Dendritic cell treated with granulocyte-macrophage colony-stimulating factor and Interleukin-4, amounts not matched to agents 40 ng/mL and 50 ng/mL, for 4 days (primary cell): Measurements from ENCODE around the gene AGBL4.

Source experiments
- H3K27ac Mint-ChIP-seq: one replicate; pipeline ENCODE4 v1.8.0; 2022; ENCODE audit warnings: mild to moderate bottlenecking, mixed read lengths
- H3K27me3 Mint-ChIP-seq: one replicate; pipeline ENCODE4 v1.8.0; 2022; ENCODE audit warnings: mild to moderate bottlenecking, mixed read lengths
- H3K36me3 Mint-ChIP-seq: one replicate; pipeline ENCODE4 v1.8.0; 2022; ENCODE audit warnings: low read depth, mixed read lengths
- H3K4me1 Mint-ChIP-seq: one replicate; pipeline ENCODE4 v1.8.0; 2022; ENCODE audit warnings: low read depth, mixed read lengths
- H3K4me3 Mint-ChIP-seq: one replicate; pipeline ENCODE4 v1.8.0; 2022; ENCODE audit warnings: mild to moderate bottlenecking, moderate library complexity, mixed read lengths
- H3K9me3 Mint-ChIP-seq: one replicate; pipeline ENCODE4 v1.8.0; 2022; ENCODE audit warnings: mixed read lengths
- intact Hi-C: fragments of 100-400 bp; cut with micrococcal nuclease; formaldehyde crosslinking; loops from one replicate; pipeline ENCODE4 v1.15.0; 2022

AGBL4 gene

GRCh38 chr1:48568501-48568900 is 1455.3 kb downstream of the AGBL4 start:
- Mint-ChIP-seq H3K9me3 (no peaks in the 10 kb centered on the region), H3K27ac (no peak overlapping the region), H3K36me3 (no peaks in the 10 kb centered on the region), H3K27me3 (peaks cover 8% of the 10 kb centered on the region), H3K4me1 (peaks cover 36% of the 10 kb centered on the region), H3K4me3 (no peak overlapping the region)
- intact Hi-C loops = no loop called here

- intact Hi-C loops = no loop called here
- Mint-ChIP-seq H3K4me1 (peaks cover 40% of the 10 kb centered on the region), H3K9me3 (no peaks in the 10 kb centered on the region), H3K27ac (no peak overlapping the region), H3K27me3 (peaks cover 2% of the 10 kb centered on the region), H3K4me3 (no peak overlapping the region), H3K36me3 (no peaks in the 10 kb centered on the region)
Observed at GRCh38 chr1:48566492-48566891, 1457.3 kb downstream of the AGBL4 start.

GRCh38 chr1:48563021-48563420 is 1460.7 kb downstream of the AGBL4 start:
- Mint-ChIP-seq H3K36me3 (no peaks in the 10 kb centered on the region), H3K4me1 (peaks cover 32% of the 10 kb centered on the region), H3K27me3 (peaks cover 13% of the 10 kb centered on the region), H3K27ac (peak overlapping the region; percentile 78), H3K9me3 (no peaks in the 10 kb centered on the region), H3K4me3 (no peak overlapping the region)
- intact Hi-C loops = no loop called here

- Mint-ChIP-seq H3K36me3 (no peaks in the 10 kb centered on the region), H3K9me3 (no peaks in the 10 kb centered on the region), H3K4me3 (no peak overlapping the region), H3K27ac (no peak overlapping the region), H3K27me3 (peaks cover 13% of the 10 kb centered on the region), H3K4me1 (peaks cover 32% of the 10 kb centered on the region)
- intact Hi-C loops = no loop called here
Observed at GRCh38 chr1:48561444-48561843, 1462.3 kb downstream of the AGBL4 start.

GRCh38 chr1:48560577-48560976 is 1463.2 kb downstream of the AGBL4 start:
- H3K27ac Mint-ChIP-seq = no peak overlapping the region
- no peaks in the 10 kb centered on the region for H3K36me3 Mint-ChIP-seq
- H3K27me3 Mint-ChIP-seq = peaks cover 15% of the 10 kb centered on the region
- intact Hi-C loops = no loop called here
- H3K9me3 Mint-ChIP-seq = no peaks in the 10 kb centered on the region
- H3K4me3 Mint-ChIP-seq = no peak overlapping the region
- H3K4me1 Mint-ChIP-seq = peaks cover 33% of the 10 kb centered on the region

- no peak overlapping the region for H3K27ac Mint-ChIP-seq
- intact Hi-C loops = no loop called here
Observed at GRCh38 chr1:48560116-48560515, 1463.6 kb downstream of the AGBL4 start.

GRCh38 chr1:48558366-48558765 is 1465.4 kb downstream of the AGBL4 start:
- Mint-ChIP-seq H3K36me3 (no peaks in the 10 kb centered on the region), H3K27me3 (peaks cover 17% of the 10 kb centered on the region), H3K9me3 (no peaks in the 10 kb centered on the region), H3K27ac (no peak overlapping the region), H3K4me3 (no peak overlapping the region), H3K4me1 (peaks cover 17% of the 10 kb centered on the region)
- intact Hi-C loops = no loop called here

More at GRCh38 chr1:48560116-48560515, 1463.6 kb downstream of the AGBL4 start:
- Mint-ChIP-seq H3K27me3 (peaks cover 17% of the 10 kb centered on the region), H3K9me3 (no peaks in the 10 kb centered on the region), H3K36me3 (no peaks in the 10 kb centered on the region), H3K4me1 (peaks cover 32% of the 10 kb centered on the region), H3K4me3 (no peak overlapping the region)

GRCh38 chr1:48556186-48556850 is 1467.4 kb downstream of the AGBL4 start:
- Mint-ChIP-seq H3K27me3 (peaks cover 17% of the 10 kb centered on the region), H3K9me3 (no peaks in the 10 kb centered on the region), H3K4me3 (no peak overlapping the region), H3K27ac (no peak overlapping the region), H3K36me3 (no peaks in the 10 kb centered on the region), H3K4me1 (peaks cover 5% of the 10 kb centered on the region)
- intact Hi-C loops = no loop called here

GRCh38 chr1:48555271-48555670 is 1468.5 kb downstream of the AGBL4 start:
- intact Hi-C loops = no loop called here
- H3K4me3 Mint-ChIP-seq = no peak overlapping the region
- no peaks in the 10 kb centered on the region for H3K36me3 Mint-ChIP-seq
- peaks cover 14% of the 10 kb centered on the region for H3K27me3 Mint-ChIP-seq
- no peak overlapping the region for H3K27ac Mint-ChIP-seq
- peaks cover 5% of the 10 kb centered on the region for H3K4me1 Mint-ChIP-seq
- H3K9me3 Mint-ChIP-seq = no peaks in the 10 kb centered on the region

GRCh38 chr1:48552903-48553606 is 1470.7 kb downstream of the AGBL4 start:
- no peak overlapping the region for H3K27ac Mint-ChIP-seq
- H3K27me3 Mint-ChIP-seq = peaks cover 4% of the 10 kb centered on the region
- H3K4me3 Mint-ChIP-seq = no peak overlapping the region
- H3K9me3 Mint-ChIP-seq = no peaks in the 10 kb centered on the region
- intact Hi-C loops = loop anchor here (2.0 kb wide), 1 partner anchor 264 kb away; no protein-coding TSS in a partner anchor
- H3K4me1 Mint-ChIP-seq = peaks cover 10% of the 10 kb centered on the region
- H3K36me3 Mint-ChIP-seq = no peaks in the 10 kb centered on the region

GRCh38 chr1:48552420-48552819 is 1471.3 kb downstream of the AGBL4 start:
- H3K27me3 Mint-ChIP-seq = peaks cover 4% of the 10 kb centered on the region
- H3K4me3 Mint-ChIP-seq = no peak overlapping the region
- no peaks in the 10 kb centered on the region for H3K36me3 Mint-ChIP-seq
- no peaks in the 10 kb centered on the region for H3K9me3 Mint-ChIP-seq
- intact Hi-C loops = loop anchor here (2.0 kb wide), 1 partner anchor 264 kb away; no protein-coding TSS in a partner anchor
- H3K4me1 Mint-ChIP-seq = peaks cover 10% of the 10 kb centered on the region
- H3K27ac Mint-ChIP-seq = no peak overlapping the region

- Mint-ChIP-seq H3K9me3 (no peaks in the 10 kb centered on the region), H3K36me3 (no peaks in the 10 kb centered on the region), H3K27ac (no peak overlapping the region), H3K4me3 (no peak overlapping the region), H3K4me1 (peaks cover 5% of the 10 kb centered on the region), H3K27me3 (no peaks in the 10 kb centered on the region)
- intact Hi-C loops = no loop called here
Observed at GRCh38 chr1:48548985-48549384, 1474.8 kb downstream of the AGBL4 start.

- H3K27me3 Mint-ChIP-seq = no peaks in the 10 kb centered on the region
- no peaks in the 10 kb centered on the region for H3K9me3 Mint-ChIP-seq
- peaks cover 5% of the 10 kb centered on the region for H3K4me1 Mint-ChIP-seq
- no peak overlapping the region for H3K4me3 Mint-ChIP-seq
- intact Hi-C loops = no loop called here
- H3K27ac Mint-ChIP-seq = no peak overlapping the region
- H3K36me3 Mint-ChIP-seq = no peaks in the 10 kb centered on the region
Observed at GRCh38 chr1:48547561-48548220, 1476.1 kb downstream of the AGBL4 start.

- no peaks in the 10 kb centered on the region for H3K36me3 Mint-ChIP-seq
- H3K27me3 Mint-ChIP-seq = no peaks in the 10 kb centered on the region
- peaks cover 5% of the 10 kb centered on the region for H3K4me1 Mint-ChIP-seq
- H3K4me3 Mint-ChIP-seq = no peak overlapping the region
- intact Hi-C loops = no loop called here
- no peaks in the 10 kb centered on the region for H3K9me3 Mint-ChIP-seq
- H3K27ac Mint-ChIP-seq = no peak overlapping the region
Observed at GRCh38 chr1:48543854-48544253, 1479.9 kb downstream of the AGBL4 start.
